DND-41 (cell line): ENCODE data around the gene RIN2.
"Not testable (repeated sequence)": the region's sequence is repeated elsewhere in the genome, so short reads cannot be mapped to it uniquely, and the experiment has no call there.

Experiments used
- ATAC-seq: fragments of 200-7000 bp; cut with Tn5 transposase; 3 replicates; pipeline ENCODE4 v1.9.1; 2021; ENCODE audit warnings: low read depth; ENCODE audit not compliant: insufficient read depth
- DNase-seq: peaks from one replicate; pipeline ENCODE4 v3.0.0-alpha.2; 2020
- H2AFZ ChIP-seq: 2 replicates; pipeline ENCODE4 v1.6.0; 2012; ENCODE audit warnings: low read depth, low read length
- H3K27ac ChIP-seq: 2 replicates; pipeline ENCODE4 v1.5.1; 2012; ENCODE audit warnings: low read length, inconsistent platforms
- H3K27me3 ChIP-seq: fragments of 200-600 bp; sonication (generic); 2 replicates; pipeline ENCODE4 v1.6.0; 2012; ENCODE audit warnings: low read length, mild to moderate bottlenecking, inconsistent platforms; ENCODE audit not compliant: insufficient read depth, poor library complexity
- H3K36me3 ChIP-seq: 2 replicates; pipeline ENCODE4 v1.5.1; 2012; ENCODE audit warnings: low read length, inconsistent platforms; ENCODE audit not compliant: insufficient read depth
- H3K4me1 ChIP-seq: 2 replicates; pipeline ENCODE4 v1.5.1; 2012; ENCODE audit warnings: mild to moderate bottlenecking, low read length; ENCODE audit not compliant: insufficient read depth
- H3K4me2 ChIP-seq: 2 replicates; pipeline ENCODE4 v1.6.0; 2012; ENCODE audit warnings: mild to moderate bottlenecking, moderate library complexity, low read length, inconsistent platforms; ENCODE audit not compliant: insufficient read depth
- H3K4me3 ChIP-seq, 2 experiments: fragments of 200-600 bp in 1 of 2; shearing (Covaris generic) in 1 of 2; 2 replicates each; pipeline ENCODE4 v1.5.1; 2012 to 2016; ENCODE audit warnings: inconsistent platforms in 2 of 2, low read length in 2 of 2, mild to moderate bottlenecking in 2 of 2, low read depth in 1 of 2, moderate library complexity in 1 of 2
- H3K79me2 ChIP-seq: 2 replicates; pipeline ENCODE4 v1.6.0; 2012; ENCODE audit warnings: low read length, inconsistent platforms; ENCODE audit not compliant: insufficient read depth
- H3K9ac ChIP-seq: 2 replicates; pipeline ENCODE4 v1.6.0; 2012; ENCODE audit warnings: low read depth, mild to moderate bottlenecking, inconsistent platforms, low read length, moderate library complexity
- H3K9me3 ChIP-seq: 2 replicates; pipeline ENCODE4 v1.5.1; 2012; ENCODE audit warnings: low read length, moderate library complexity, mild to moderate bottlenecking, inconsistent platforms; ENCODE audit not compliant: insufficient read depth, severe bottlenecking
- H4K20me1 ChIP-seq: 2 replicates; pipeline ENCODE4 v1.6.0; 2012; ENCODE audit warnings: low read length; ENCODE audit not compliant: insufficient read depth
- CTCF ChIP-seq: IDR thresholded peaks from 2 replicates; pipeline ENCODE4 v1.5.1; 2012; ENCODE audit warnings: borderline replicate concordance, low read length, moderate library complexity, mild to moderate bottlenecking; ENCODE audit not compliant: poor library complexity, severe bottlenecking; ENCODE audit errors: extremely low read depth
- EZH2 ChIP-seq: IDR thresholded peaks from 3 replicates; pipeline ENCODE4 v1.6.1; 2012; ENCODE audit warnings: borderline replicate concordance, low read depth, mild to moderate bottlenecking, moderate library complexity, low read length, inconsistent platforms; ENCODE audit not compliant: severe bottlenecking

RIN2 gene

GRCh38 chr20:19749618-19750071 lies 8.4 kb upstream of the RIN2 start:
- H3K27ac ChIP-seq: no peak overlapping the region
- H2AFZ ChIP-seq: no peak overlapping the region
- no peaks in the 10 kb centered on the region for H3K79me2 ChIP-seq
- TF ChIP-seq CTCF (no peak), EZH2 (no peak)
- H3K9ac ChIP-seq: no peak overlapping the region
- ATAC-seq (no peak), DNase-seq (no peak)
- H3K9me3 ChIP-seq: no peaks in the 10 kb centered on the region
- no peaks in the 10 kb centered on the region for H3K36me3 ChIP-seq
- no peaks in the 10 kb centered on the region for H3K4me1 ChIP-seq
- no peaks in the 10 kb centered on the region for H3K27me3 ChIP-seq
- no peak overlapping the region for H3K4me3 ChIP-seq
- H4K20me1 ChIP-seq: no peaks in the 10 kb centered on the region
- H3K4me2 ChIP-seq: no peak overlapping the region

- Histone ChIP-seq H3K9me3 (no peaks in the 10 kb centered on the region), H3K9ac (no peak overlapping the region), H3K27ac (no peak overlapping the region), H3K79me2 (no peaks in the 10 kb centered on the region), H3K27me3 (no peaks in the 10 kb centered on the region), H3K4me3 (no peak overlapping the region), H3K4me2 (no peak overlapping the region), H3K36me3 (no peaks in the 10 kb centered on the region), H4K20me1 (no peaks in the 10 kb centered on the region), H2AFZ (no peak overlapping the region), H3K4me1 (no peaks in the 10 kb centered on the region)
- DNase-seq: no peak
- no peak for ATAC-seq
- no peak for TF ChIP-seq CTCF
- no peak for TF ChIP-seq EZH2
Observed at GRCh38 chr20:19750101-19750606, 7.9 kb upstream of the RIN2 start.

GRCh38 chr20:19750907-19751636 lies 7.0 kb upstream of the RIN2 start:
- no peak for ATAC-seq
- no peak overlapping the region for H2AFZ ChIP-seq

GRCh38 chr20:19754201-19754600 lies 3.9 kb upstream of the RIN2 start:
- not testable (repeated sequence) for ATAC-seq, H2AFZ ChIP-seq, H3K79me2 ChIP-seq, H3K4me1 ChIP-seq, H4K20me1 ChIP-seq, DNase-seq, H3K9me3 ChIP-seq, H3K27me3 ChIP-seq, H3K9ac ChIP-seq, H3K36me3 ChIP-seq, H3K4me3 ChIP-seq, H3K4me2 ChIP-seq, H3K27ac ChIP-seq

More at GRCh38 chr20:19750907-19751636, 7.0 kb upstream of the RIN2 start:
- no peak overlapping the region for H3K9ac ChIP-seq
- H4K20me1 ChIP-seq: no peaks in the 10 kb centered on the region
- TF ChIP-seq CTCF: no peak
- no peaks in the 10 kb centered on the region for H3K79me2 ChIP-seq
- no peak overlapping the region for H3K27ac ChIP-seq
- no peaks in the 10 kb centered on the region for H3K9me3 ChIP-seq
- no peaks in the 10 kb centered on the region for H3K27me3 ChIP-seq
- H3K4me3 ChIP-seq: no peak overlapping the region
- H3K4me1 ChIP-seq: no peaks in the 10 kb centered on the region
- no peaks in the 10 kb centered on the region for H3K36me3 ChIP-seq
- no peak overlapping the region for H3K4me2 ChIP-seq
- no peak for DNase-seq
